SK-N-SH (cell line): ENCODE results near the gene HTT.

Experiments
- CTCF ChIP-seq: fragments of 200-600 bp; sonication (generic); IDR thresholded peaks from 2 replicates; pipeline ENCODE4 v1.6.1; 2017; ENCODE audit warnings: antibody characterized with exemption, mild to moderate bottlenecking, moderate library complexity
- EZH2phosphoT487 ChIP-seq: fragments of 200-600 bp; sonication (generic); IDR thresholded peaks from 2 replicates; pipeline ENCODE4 v1.6.1; 2017; ENCODE audit warnings: low read depth, mixed run types, mild to moderate bottlenecking, antibody characterized with exemption, moderate library complexity, borderline replicate concordance
- FOXM1 ChIP-seq: IDR thresholded peaks from 2 replicates; pipeline ENCODE4 v1.4.0; 2012; ENCODE audit warnings: low read depth, mild to moderate bottlenecking
- GABPA ChIP-seq: IDR thresholded peaks from 2 replicates; pipeline ENCODE4 v1.4.0; 2012; ENCODE audit warnings: low read depth, mild to moderate bottlenecking
- NFIC ChIP-seq: IDR thresholded peaks from 2 replicates; pipeline ENCODE4 v1.4.0; 2012; ENCODE audit warnings: borderline replicate concordance
- POLR2AphosphoS5 ChIP-seq: IDR thresholded peaks from 2 replicates; pipeline ENCODE4 v1.6.1; 2012; ENCODE audit warnings: low read depth, low read length
- RAD21 ChIP-seq: IDR thresholded peaks from 2 replicates; pipeline ENCODE4 v1.6.1; 2012; ENCODE audit warnings: mild to moderate bottlenecking, low read length
- REST ChIP-seq: IDR thresholded peaks from 2 replicates; pipeline ENCODE4 v1.6.1; 2012; ENCODE audit warnings: mild to moderate bottlenecking, low read depth, low read length, moderate library complexity
- RFX5 ChIP-seq: IDR thresholded peaks from 2 replicates; pipeline ENCODE4 v1.6.1; 2012; ENCODE audit warnings: mild to moderate bottlenecking, improper control_type of control experiment, low read length
- SMC3 ChIP-seq: IDR thresholded peaks from 2 replicates; pipeline ENCODE4 v1.6.1; 2012; ENCODE audit warnings: low read depth, low read length, improper control_type of control experiment
- TAF1 ChIP-seq: IDR thresholded peaks from 2 replicates; pipeline ENCODE4 v1.6.1; 2012; ENCODE audit warnings: low read depth, mild to moderate bottlenecking, low read length, moderate library complexity, borderline replicate concordance
- TCF12 ChIP-seq: IDR thresholded peaks from 2 replicates; pipeline ENCODE4 v1.4.0; 2012
- USF1 ChIP-seq: IDR thresholded peaks from 2 replicates; pipeline ENCODE4 v1.4.0; 2012; ENCODE audit warnings: low read depth, borderline replicate concordance
- YY1 ChIP-seq: IDR thresholded peaks from 2 replicates; pipeline ENCODE4 v1.4.0; 2012; ENCODE audit warnings: low read depth, mild to moderate bottlenecking

DNA sequence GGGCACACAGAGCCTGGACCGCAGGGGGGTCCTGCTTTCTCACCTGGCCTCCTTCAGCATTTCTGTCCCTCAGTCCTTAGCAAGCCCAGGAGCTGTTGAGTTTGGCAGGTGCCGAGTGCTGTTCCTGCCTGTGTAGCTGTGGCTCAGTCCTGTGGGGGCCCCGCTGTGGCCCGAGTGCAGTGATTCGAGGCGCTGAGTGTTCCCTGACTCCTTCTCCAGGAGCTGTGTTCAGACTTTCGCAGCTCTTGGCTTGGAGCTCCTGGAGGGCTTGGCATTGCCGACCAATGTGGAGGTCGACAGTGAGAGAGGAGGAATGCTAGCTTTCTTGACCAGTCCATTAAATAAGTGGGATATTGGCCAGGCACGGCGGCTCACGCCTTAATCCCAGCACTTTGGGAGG, 124.4 kb downstream of the HTT start:
- TF ChIP-seq REST: no peak
- no peak for TF ChIP-seq CTCF
- no peak for TF ChIP-seq SMC3
- no peak for TF ChIP-seq YY1
- no peak for TF ChIP-seq RFX5
- no peak for TF ChIP-seq USF1
- TF ChIP-seq TCF12: no peak
- TF ChIP-seq FOXM1: no peak
- TF ChIP-seq EZH2phosphoT487: no peak
- TF ChIP-seq TAF1: no peak
- TF ChIP-seq GABPA: no peak
- TF ChIP-seq POLR2AphosphoS5: no peak
- no peak for TF ChIP-seq RAD21
- no peak for TF ChIP-seq NFIC
